ENCODE data around the gene GAK.

DNA sequence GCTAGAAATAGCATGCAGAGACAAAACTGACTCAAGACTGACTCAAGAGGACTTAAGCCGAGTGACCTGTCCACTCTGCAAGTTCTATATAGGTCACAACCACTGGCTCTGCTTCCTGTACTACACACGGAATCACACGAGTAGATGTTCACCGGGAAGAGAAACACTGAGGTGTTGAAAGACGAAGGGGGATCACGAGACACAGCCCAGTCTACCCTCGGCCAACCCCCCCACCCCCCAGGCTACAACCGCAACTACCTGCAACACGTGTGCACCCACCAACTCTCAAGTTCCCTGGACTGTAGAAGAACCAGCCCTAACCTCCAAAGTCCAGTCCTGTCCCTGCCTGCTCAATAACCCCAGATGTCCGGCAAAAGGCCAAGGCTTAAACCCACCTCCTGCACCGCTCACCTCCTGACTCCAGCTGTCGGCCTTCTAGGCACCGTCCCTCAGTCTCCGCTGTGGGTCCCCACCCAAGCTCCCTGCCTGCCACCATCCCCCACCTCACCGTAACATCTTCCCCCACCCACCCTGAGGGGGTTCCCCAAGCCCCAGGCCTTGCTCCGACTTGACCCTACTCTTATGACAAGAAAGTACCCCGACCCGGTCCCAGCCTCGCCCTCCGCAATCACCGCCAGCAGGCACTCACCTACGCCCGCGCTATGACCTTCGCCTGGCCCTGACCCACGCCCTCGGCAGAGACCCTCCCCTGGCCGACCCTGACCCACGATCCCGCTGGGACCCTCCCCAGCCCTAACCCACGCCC lies 739 bp downstream of the GAK start:
- TF ChIP-seq CTCF (optimal IDR thresholded peaks at IDR 0.05 in 1 of 3, IDR thresholded peaks at IDR 0.05 in 1 of 3, conservative IDR thresholded peaks at IDR 0.05 in 1 of 3; ENCODE audit: extremely low read depth in 1 of 3, insufficient read depth in 2 of 3, low read length in 3 of 3) (no peak), EZH2 (IDR thresholded peaks at IDR 0.05; ENCODE audit: low read length) (no peak)

Data from keratinocyte (primary cell).